ENCODE data around the gene CMTM2.

CMTM2 gene

DNA sequence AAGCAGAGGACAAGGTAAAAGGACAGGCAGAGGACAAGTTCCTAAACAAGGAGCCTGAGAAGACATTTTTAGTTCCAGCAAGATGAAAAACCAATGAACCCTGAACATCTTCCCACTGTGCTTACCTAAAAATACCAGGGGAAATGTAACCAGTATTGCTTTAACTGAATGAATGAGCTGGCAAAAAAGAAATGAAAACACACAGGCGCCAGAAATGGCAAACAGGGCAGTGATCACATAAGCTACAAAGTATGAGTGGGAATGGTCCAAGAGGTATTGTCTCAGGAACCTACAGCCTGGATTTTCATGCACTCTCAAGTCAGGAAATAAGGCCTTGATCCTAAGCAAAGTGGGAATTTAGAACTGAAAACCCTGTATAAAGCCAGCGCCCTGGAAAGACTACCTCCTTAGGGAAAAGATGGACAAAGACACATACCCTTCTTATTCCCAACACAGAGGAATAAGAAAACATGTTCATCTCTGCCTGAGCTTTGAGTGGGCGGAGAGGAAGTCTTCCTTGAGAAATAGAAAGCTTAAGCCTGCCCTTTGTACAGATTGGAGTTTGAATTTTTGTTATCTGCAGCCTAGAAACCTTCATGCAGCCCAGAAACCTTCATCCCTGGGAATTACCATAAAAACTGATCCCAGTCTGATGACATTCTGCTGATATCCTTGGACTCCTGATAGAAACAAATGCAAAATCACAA is 2.1 kb downstream of the CMTM2 start:
- TF ChIP-seq, protein P1, sequence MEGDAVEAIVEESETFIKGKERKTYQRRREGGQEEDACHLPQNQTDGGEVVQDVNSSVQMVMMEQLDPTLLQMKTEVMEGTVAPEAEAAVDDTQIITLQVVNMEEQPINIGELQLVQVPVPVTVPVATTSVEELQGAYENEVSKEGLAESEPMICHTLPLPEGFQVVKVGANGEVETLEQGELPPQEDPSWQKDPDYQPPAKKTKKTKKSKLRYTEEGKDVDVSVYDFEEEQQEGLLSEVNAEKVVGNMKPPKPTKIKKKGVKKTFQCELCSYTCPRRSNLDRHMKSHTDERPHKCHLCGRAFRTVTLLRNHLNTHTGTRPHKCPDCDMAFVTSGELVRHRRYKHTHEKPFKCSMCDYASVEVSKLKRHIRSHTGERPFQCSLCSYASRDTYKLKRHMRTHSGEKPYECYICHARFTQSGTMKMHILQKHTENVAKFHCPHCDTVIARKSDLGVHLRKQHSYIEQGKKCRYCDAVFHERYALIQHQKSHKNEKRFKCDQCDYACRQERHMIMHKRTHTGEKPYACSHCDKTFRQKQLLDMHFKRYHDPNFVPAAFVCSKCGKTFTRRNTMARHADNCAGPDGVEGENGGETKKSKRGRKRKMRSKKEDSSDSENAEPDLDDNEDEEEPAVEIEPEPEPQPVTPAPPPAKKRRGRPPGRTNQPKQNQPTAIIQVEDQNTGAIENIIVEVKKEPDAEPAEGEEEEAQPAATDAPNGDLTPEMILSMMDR (IDR thresholded peaks at IDR 0.05; ENCODE audit: insufficient read depth, missing control alignments): no peak
- DNase-seq (ENCODE audit: insufficient read length, low spot score): no peak

DNA sequence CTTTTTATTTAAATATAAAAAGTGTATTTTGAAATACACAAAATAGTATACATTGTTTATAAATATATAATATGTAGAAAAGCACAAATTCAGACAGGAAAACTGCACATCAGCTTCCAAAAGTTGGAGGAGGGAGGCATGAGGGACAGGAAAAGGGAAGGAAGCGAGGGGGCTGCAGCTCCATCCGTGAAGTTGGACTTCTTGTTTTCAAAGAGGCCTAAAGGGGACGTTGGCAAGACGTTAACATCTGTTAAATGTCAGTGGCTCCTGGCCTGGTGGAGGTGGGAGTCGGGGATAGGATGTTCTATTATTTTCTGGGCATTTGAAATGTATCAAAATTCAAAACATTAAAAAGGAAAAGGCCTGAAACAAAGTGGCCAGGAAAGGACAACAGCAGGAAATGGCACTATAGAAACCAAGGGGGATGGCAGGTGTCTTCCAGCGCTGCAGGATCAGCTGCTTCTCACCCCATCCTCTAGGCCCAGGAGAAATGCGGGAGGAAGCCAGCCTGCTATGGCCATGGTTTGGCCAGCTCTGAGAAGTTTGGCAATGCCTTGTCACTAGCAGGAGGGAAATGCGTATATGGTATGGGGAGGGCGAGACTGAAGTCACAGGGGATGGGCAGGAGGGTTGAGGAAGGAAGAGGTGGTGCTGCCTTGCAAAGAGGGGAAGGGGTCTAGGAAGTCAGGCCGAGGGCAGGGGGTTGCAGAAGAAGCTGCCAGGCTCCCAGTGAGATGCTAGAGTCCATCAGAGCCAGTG is 6.4 kb downstream of the CMTM2 start:
- DNase-seq (ENCODE audit: insufficient read length, low spot score) (no peak), FAIRE-seq (no peak)
- TF ChIP-seq, protein P1 (IDR thresholded peaks at IDR 0.05; ENCODE audit: insufficient read depth, missing control alignments): no peak

More for the DNA sequence above, 2.1 kb downstream of the CMTM2 start:
- no peak for FAIRE-seq

DNA sequence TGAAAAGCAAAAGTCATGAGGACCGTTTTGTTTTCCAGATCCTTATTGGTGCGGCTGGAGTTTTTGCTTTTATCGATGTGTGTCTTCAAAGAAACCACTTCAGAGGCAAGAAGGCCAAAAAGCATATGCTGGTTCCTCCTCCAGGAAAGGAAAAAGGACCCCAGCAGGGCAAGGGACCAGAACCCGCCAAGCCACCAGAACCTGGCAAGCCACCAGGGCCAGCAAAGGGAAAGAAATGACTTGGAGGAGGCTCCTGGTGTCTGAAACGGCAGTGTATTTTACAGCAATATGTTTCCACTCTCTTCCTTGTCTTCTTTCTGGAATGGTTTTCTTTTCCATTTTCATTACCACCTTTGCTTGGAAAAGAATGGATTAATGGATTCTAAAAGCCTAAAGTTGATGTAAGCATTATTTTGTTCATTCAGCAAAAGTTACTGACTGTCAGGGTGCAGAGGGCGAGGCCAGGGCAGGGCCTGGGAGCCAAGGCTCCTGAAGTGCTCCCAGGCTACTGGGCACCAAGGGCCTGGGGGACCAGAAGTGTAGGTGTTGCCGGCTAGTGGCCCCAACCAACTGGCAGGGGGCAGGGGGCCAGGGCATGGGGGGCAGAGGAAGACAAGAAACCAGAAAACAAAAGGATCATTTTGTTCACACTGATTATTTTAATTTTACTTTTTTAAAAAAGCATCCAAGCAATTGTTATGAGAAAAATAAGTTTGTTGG is 8.8 kb downstream of the CMTM2 start:
- FAIRE-seq (no peak), DNase-seq (ENCODE audit: insufficient read length, low spot score) (no peak)
- TF ChIP-seq, protein P1 (IDR thresholded peaks at IDR 0.05; ENCODE audit: insufficient read depth, missing control alignments): no peak

DNA sequence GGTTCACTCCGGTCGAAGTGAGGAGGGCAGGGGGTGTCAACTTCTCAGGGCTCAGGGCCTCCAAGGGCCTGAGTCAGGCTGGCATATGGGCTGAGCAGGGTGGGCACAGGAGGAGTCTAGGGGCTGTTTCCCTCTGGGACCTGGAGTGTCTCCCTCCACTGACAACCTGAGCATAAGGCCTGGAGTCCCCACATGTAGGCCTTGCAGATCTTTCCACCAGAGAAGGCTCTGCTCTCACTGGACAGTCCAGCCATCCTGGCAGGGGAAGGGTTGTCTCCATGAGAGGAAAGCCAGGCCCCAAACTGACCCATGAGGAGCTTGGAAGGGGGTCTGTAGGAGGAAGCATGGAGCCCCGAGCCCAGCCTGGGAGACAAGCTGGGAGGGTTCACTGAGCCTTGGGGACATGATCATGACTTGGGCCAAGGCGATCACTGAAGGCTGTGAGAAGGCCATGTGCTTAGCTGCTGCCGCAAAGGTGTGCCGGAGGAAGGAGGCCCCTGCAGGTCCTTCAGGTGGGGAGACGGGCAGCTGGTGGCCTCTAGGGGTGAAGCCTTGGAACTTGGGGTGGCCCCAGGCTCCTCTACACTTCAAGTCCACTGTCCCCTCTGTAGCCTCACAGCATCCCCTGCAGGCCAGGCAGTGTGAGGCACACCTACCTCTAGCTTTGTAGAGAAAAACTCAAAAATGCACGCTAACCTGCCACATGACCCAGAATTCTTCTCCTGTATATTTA is 9.9 kb downstream of the CMTM2 start:
- TF ChIP-seq, protein P1 (IDR thresholded peaks at IDR 0.05; ENCODE audit: insufficient read depth, missing control alignments): peak; percentile 42
- DNase-seq (ENCODE audit: insufficient read length, low spot score): no peak
- no peak for FAIRE-seq

DNA sequence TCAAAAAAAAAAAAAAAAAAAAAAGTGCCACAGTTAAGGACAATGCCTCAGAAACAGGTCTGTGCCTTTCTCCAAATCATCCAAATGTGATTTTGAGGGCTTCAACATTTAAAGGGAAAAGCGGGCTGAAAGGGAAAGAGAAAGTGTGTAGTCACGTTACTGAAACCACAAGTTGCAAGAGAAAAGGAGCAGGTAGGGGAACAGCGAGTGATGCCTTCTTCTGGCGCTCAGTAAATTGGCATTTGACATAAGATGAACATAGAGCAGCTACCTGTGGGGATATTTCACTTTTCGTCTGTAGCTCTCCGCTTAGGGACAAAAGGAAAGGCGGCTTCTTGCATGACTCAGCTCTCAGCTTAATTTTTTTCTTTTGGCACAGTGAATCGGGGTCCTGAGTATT is 11.1 kb downstream of the CMTM2 start:
- TF ChIP-seq, protein P1 (IDR thresholded peaks at IDR 0.05; ENCODE audit: insufficient read depth, missing control alignments): no peak
- DNase-seq (ENCODE audit: insufficient read length, low spot score) (no peak), FAIRE-seq (no peak)

DNA sequence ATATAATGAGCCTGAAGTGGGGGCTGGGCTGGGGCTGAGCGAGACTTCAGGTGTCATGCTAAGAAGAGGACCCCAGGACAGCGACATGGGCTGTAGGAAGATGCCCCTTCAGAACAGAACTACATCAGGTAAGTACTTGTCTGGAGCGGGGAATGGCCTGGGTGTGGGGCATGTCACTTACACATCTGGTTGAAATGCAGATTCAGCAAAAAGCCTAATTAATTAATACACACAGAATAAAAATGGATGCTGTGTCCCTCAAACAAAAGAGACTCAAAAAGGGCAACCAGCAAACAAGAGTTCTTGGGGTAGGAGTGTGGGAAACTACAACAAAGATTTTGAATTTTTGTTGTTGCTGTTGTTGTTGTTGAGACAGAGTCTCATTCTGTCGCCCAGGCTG is 11.8 kb downstream of the CMTM2 start:
- TF ChIP-seq, protein P1 (IDR thresholded peaks at IDR 0.05; ENCODE audit: insufficient read depth, missing control alignments): no peak
- no peak for FAIRE-seq
- DNase-seq (ENCODE audit: insufficient read length, low spot score): no peak

Measured in D721Med (cell line).